ENCODE results near the gene NHP2. TPM values are rescaled to one million over a fixed set of nuclear protein-coding genes. Genes with fewer than 3 reads are reported as not detected.

The NHP2 gene
- total and polyA plus RNA-seq, 9 of the 15 experiments (the other 6 are each of a cell fraction or from before 2014, with no cell fraction given): 52.8 to 622 (median 144) TPM

DNA sequence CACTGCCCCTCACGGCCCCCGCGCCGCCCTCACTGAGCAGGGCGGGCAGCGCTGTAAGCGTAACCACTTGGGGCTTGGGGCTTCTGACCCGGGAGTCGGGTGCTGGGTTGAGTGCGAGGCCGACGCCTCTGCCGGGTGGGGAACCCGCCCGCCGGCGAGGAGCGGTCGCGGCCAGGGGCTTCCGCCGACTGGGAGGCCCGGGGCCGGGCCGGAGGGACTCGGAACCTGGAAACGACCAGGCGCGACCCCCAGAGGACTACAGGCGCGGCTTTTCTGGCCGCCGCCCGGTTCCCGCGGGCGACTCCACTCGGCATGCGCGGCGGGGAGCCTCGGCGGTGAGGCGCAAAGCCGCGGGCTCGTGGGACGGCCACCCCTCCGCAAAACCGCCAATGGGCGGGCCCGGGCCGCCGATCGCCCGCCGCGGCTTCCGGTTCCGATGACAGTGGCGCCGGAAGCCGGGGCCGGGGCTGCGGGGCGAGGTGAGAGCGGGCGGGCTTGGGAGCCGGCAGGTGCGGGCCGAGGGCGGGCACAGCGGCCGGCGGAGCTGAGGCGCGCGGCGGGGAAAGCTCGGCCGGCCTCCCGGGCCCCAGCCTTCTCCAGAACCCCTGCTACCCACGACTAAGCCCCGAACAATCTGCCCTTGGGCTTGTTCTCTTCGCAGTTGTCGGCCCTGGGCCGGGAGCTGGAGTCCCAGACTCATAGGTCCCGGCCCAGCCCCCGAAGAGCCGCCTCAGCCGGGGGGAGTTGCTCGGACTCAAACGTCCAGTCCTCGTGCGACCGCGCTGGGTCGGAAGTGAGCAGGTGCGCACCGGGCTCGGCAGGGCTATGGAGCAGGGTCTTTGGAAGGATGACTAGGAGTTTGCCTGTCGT lies 22.9 kb downstream of the NHP2 start, which contains the start of gene RMND5B (continued):
- TF ChIP-seq, protein P1, sequence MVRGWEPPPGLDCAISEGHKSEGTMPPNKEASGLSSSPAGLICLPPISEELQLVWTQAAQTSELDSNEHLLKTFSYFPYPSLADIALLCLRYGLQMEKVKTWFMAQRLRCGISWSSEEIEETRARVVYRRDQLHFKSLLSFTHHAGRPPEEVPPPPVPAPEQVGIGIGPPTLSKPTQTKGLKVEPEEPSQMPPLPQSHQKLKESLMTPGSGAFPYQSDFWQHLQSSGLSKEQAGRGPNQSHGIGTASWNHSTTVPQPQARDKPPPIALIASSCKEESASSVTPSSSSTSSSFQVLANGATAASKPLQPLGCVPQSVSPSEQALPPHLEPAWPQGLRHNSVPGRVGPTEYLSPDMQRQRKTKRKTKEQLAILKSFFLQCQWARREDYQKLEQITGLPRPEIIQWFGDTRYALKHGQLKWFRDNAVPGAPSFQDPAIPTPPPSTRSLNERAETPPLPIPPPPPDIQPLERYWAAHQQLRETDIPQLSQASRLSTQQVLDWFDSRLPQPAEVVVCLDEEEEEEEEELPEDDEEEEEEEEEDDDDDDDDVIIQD (CRISPR knock-in tag; IDR thresholded peaks at IDR 0.05): no peak
- peak; percentile 54 for TF ChIP-seq PHF20 (IDR thresholded peaks at IDR 0.05; ENCODE audit: partially characterized antibody)
- TF ChIP-seq, protein P2, sequence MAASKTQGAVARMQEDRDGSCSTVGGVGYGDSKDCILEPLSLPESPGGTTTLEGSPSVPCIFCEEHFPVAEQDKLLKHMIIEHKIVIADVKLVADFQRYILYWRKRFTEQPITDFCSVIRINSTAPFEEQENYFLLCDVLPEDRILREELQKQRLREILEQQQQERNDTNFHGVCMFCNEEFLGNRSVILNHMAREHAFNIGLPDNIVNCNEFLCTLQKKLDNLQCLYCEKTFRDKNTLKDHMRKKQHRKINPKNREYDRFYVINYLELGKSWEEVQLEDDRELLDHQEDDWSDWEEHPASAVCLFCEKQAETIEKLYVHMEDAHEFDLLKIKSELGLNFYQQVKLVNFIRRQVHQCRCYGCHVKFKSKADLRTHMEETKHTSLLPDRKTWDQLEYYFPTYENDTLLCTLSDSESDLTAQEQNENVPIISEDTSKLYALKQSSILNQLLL (CRISPR knock-in tag; IDR thresholded peaks at IDR 0.05; ENCODE audit: borderline replicate concordance): no peak
- TF ChIP-seq, protein P3, sequence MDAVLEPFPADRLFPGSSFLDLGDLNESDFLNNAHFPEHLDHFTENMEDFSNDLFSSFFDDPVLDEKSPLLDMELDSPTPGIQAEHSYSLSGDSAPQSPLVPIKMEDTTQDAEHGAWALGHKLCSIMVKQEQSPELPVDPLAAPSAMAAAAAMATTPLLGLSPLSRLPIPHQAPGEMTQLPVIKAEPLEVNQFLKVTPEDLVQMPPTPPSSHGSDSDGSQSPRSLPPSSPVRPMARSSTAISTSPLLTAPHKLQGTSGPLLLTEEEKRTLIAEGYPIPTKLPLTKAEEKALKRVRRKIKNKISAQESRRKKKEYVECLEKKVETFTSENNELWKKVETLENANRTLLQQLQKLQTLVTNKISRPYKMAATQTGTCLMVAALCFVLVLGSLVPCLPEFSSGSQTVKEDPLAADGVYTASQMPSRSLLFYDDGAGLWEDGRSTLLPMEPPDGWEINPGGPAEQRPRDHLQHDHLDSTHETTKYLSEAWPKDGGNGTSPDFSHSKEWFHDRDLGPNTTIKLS (IDR thresholded peaks at IDR 0.05; ENCODE audit: borderline replicate concordance, low read depth): peak; percentile 51; the same call in 1 of the 2 replicates
- no peak for TF ChIP-seq SP2 (IDR thresholded peaks at IDR 0.05; ENCODE audit: extremely low read depth, low read depth, low read length, poor library complexity, severe bottlenecking)
- TF ChIP-seq GABPB1 (CRISPR knock-in tag; IDR thresholded peaks at IDR 0.05): peak; percentile 77
- no peak for TF ChIP-seq HLTF (IDR thresholded peaks at IDR 0.05)
- peak; percentile 68 to 98 for TF ChIP-seq NONO (IDR thresholded peaks at IDR 0.05; ENCODE audit: low read depth in 2 of 2, low read length in 1 of 2)
- TF ChIP-seq NFRKB (IDR thresholded peaks at IDR 0.05; ENCODE audit: low read depth): peak; percentile 29; the same call in 1 of the 2 replicates
- TF ChIP-seq TAF9B (IDR thresholded peaks at IDR 0.05; ENCODE audit: partially characterized antibody): no peak
- TF ChIP-seq ZNF232 (CRISPR knock-in tag; IDR thresholded peaks at IDR 0.05): no peak
- TF ChIP-seq ATF1 (CRISPR knock-in tag; IDR thresholded peaks at IDR 0.05): peak; percentile 42; the same call in 1 of the 2 replicates
- TF ChIP-seq ATF1 (tag; IDR thresholded peaks at IDR 0.05): peak; percentile 56
- peak in 2 of 3 experiments; percentile 28 to 58 for TF ChIP-seq YY1 (IDR thresholded peaks at IDR 0.05; ENCODE audit: borderline replicate concordance in 1 of 3, control insufficient read depth in 1 of 3, extremely low read depth in 1 of 3, insufficient read depth in 3 of 3, insufficient read length in 1 of 3, insufficient replicate concordance in 2 of 3, low read depth in 1 of 3, low read length in 2 of 3)
- TF ChIP-seq, protein P4, sequence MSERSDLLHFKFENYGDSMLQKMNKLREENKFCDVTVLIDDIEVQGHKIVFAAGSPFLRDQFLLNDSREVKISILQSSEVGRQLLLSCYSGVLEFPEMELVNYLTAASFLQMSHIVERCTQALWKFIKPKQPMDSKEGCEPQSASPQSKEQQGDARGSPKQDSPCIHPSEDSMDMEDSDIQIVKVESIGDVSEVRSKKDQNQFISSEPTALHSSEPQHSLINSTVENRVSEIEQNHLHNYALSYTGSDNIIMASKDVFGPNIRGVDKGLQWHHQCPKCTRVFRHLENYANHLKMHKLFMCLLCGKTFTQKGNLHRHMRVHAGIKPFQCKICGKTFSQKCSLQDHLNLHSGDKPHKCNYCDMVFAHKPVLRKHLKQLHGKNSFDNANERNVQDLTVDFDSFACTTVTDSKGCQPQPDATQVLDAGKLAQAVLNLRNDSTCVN (CRISPR knock-in tag; IDR thresholded peaks at IDR 0.05): no peak
- no peak for TF ChIP-seq POLR3A (IDR thresholded peaks at IDR 0.05; ENCODE audit: borderline replicate concordance, extremely low read depth, insufficient read depth, insufficient read length)
- TF ChIP-seq POLR2H (tag; IDR thresholded peaks at IDR 0.05; ENCODE audit: low read depth): peak; percentile 77
- TF ChIP-seq, protein P5, sequence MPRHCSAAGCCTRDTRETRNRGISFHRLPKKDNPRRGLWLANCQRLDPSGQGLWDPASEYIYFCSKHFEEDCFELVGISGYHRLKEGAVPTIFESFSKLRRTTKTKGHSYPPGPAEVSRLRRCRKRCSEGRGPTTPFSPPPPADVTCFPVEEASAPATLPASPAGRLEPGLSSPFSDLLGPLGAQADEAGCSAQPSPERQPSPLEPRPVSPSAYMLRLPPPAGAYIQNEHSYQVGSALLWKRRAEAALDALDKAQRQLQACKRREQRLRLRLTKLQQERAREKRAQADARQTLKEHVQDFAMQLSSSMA (CRISPR knock-in tag; IDR thresholded peaks at IDR 0.05): peak; percentile 61

All from K562 (cell line).